NCI-H460 (cell line): ENCODE measurements around the gene EDC4. TPM values are rescaled to one million over a fixed set of nuclear protein-coding genes. Genes with fewer than 3 reads are reported as not detected.
"Not testable (repeated sequence)": the region's sequence is repeated elsewhere in the genome, so short reads cannot be mapped to it uniquely, and the experiment has no call there.

Source experiments
- DNase-seq: peaks from one replicate; pipeline ENCODE4 v3.0.0-alpha.2; 2016; ENCODE audit warnings: low read depth; ENCODE audit errors: extremely low read depth
- total RNA-seq: library from RNA; depleted of rRNA; stranded (reverse); fragments of >200 nt; shearing (Covaris generic); gene quantifications from 2 replicates; pipeline ENCODE4 v1.2.3, GENCODE V29; 2014

The EDC4 gene
- total RNA-seq, 1 experiment from 2014 or later = 52.6 TPM

GRCh38 chr16:67893743-67894399 lies 21.0 kb downstream of the EDC4 start:
- DNase-seq = no peak

DNA sequence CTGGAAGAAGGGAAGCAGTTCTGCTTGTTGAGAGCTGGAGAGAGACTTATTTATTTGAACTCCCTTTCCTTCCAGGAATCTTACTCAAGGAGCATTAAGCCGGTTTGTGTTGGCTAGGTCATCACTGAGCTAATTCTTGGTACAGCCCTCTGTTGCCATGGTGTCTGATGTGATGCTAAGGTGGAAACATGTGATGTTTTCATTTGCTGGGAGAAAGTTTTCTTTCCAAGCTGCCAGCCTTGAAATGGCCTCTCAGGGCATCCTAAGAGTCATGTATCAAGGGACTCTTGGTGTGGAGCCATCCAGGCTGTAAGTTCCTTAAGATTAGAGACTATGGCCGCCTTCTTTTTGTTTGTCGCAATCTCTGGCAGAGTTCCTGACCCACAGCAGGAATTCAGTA lies 24.4 kb downstream of the EDC4 start:
- no peak for DNase-seq

- no peak for DNase-seq
These were observed 28.9 kb downstream of the EDC4 start for GRCh38 chr16:67901734-67902133.

DNA sequence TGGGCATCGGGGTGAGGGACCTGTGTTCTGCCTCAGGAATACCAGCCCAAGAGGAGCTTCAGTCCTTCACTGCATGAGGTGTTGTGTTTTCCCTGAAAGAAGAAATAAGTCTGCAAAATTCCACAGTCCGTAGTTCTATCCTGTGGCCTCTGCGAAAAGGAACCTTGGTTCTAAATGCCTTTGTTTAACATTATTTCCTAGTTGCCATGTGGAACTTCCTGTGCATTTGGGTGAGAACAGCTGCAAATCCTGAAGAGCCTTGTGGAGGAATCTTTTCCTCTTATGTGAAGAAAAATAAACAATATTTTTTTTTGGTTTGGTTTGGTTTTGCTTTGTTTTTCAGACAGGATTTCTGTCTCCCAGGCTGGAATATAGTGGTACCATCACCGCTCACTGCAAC lies 30.0 kb downstream of the EDC4 start:
- DNase-seq = no peak

DNA sequence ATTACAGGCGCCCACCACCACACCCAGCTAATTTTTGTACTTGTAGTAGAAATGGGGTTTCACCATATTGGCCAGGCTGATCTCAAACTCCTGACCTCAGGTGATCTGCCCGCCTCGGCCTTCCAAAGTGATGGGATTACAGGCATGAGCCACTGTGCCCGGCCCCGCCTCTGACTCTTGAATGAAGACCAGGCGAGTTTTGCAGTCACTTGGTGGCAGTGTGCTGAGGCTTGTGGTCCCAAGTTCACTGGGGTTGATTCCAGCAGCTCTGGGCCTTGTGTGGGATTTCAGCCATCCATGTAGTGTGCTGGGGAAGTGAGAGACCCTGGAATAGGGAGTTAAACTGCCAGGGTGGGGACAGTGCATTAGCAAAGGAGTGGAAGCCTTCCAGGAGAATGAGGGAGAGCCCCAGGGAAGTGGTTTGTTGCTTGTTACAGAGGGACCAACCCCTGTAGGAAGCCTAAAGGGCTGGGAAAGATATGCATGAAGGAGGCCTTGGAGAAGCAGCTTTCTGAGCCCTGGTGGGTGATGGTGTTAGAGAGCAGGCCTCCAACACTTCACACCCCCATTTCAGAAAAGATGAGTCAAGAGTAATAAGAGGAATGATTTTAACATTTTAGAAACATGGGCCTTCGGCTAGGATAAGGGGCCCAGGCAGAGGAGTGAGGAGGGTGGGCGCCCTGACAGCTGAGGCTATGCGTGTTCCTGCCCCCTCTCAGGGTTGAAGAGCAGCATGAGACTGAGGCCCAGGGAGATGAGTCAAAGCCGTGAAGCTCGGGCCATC lies 34.7 kb downstream of the EDC4 start:
- DNase-seq = no peak

GRCh38 chr16:67909056-67909742 lies 36.3 kb downstream of the EDC4 start:
- no peak for DNase-seq

- DNase-seq = no peak
These were observed 37.3 kb downstream of the EDC4 start for GRCh38 chr16:67910158-67910557.

DNA sequence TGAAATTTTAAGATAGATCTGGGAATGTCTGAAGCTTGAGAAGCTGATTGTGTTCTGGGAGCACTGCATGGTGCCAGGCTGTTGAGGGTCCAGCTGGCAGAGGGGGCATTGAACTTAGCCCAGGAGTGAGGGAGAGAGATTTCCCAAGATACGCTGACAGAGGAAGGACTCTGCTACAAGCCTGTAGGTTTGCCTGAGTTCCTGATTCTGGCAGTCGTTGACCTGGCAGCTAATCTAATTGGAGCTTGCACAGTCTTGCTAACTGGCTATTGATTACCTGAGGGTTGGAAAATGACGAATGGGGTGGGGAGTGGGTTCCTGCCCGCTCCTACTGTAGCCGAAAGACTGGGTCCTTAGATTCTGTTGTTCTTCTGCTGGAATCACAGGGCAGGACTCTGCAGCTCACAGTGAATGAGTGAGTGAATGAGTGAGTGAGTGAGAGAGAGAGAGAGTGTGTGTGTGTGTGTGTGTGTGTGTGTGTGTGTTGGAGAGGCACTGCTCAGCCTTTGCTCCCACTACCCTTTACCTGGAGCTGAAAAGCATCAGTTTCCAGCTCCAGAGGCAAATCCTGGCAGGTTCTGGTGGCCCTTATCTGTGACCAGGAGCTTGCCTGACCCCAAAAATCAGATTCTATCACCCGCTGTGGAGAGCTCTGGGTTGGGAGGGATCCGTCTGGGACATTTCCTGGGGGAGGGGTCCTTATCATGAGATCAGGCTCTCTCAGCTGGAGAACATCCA lies 42.1 kb downstream of the EDC4 start:
- DNase-seq = no peak

- not testable (repeated sequence) for DNase-seq
These were observed 42.6 kb downstream of the EDC4 start for GRCh38 chr16:67915496-67915769.

DNA sequence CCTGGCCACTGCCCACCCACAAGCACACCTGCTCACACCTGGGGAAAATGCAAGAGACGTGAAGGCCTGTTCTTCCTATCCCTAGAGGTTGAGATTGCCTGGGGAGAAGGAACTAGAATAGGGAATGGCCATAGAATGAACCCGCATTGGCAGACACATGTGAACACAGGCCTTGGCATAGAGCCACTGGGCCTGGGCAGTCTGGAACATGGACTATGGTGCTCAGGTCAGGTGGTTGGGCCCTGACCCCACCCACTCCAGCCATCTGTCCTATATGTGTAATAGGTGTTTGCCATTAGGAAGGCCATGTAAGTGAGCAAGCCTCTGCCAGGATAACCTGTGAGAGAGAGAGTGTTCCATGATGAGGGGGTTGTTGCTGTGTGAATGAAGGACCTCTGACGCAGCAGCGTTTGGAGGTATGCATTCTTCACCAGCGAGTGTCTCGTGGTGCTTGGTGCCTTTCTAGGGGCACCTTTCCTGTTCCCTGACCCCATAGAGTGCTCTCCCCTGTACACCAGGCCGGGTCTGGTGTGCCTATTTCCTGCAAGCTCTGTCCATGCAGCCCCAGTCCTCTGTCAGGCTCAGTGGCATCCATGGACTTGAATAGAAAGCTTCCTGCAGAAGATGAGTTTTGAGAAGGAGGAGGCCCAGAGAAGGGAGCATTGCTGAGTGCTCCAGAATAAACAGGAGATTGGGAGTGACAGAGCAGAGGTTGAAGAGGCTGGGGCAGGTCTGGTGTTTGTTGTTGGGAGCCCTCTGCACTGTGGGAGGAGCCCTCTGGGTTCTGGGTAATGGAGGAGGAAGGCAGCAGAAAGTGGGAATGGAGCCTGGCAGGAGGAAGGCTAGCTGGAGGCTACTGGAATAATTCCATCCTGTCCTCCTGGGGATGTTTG lies 43.2 kb downstream of the EDC4 start:
- DNase-seq = no peak

- DNase-seq = no peak
These were observed 44.4 kb downstream of the EDC4 start for GRCh38 chr16:67917140-67917851.

- peak; percentile 61 for DNase-seq
These were observed 45.0 kb downstream of the EDC4 start for GRCh38 chr16:67917852-67918236.

DNA sequence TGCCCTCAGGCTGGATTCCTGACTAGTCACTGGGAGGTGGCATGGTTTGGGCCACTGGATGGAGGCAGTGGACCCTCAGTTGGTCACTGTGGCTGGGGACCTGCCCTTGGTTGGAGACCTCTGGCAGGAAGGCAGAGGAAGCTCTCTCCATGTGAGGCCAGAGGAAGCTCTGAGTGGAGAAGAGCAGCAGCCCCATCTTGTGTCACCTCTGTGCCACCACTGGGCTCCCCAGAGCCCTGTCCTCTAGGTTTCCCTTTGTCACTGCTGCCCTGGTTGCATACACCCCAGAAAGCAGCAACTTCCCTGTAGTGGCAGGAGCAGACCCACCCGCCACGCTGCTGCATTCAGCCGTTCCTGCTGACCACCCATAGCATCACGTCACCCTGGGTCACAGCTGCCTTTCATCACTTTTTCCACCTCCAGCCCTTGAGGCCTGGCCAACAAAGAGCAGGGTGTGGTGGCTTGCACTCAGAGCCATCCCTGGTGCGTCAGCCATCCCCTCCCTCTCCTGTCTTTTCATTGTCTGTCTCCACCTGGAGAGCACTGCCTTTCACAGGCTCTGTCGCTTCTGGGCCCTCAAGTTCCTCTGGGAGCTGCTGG lies 46.9 kb downstream of the EDC4 start:
- no peak for DNase-seq

- DNase-seq = no peak
These were observed 49.4 kb downstream of the EDC4 start for GRCh38 chr16:67922221-67922620.

GRCh38 chr16:67922740-67923139 lies 49.9 kb downstream of the EDC4 start:
- no peak for DNase-seq

- DNase-seq = no peak
These were observed 50.7 kb downstream of the EDC4 start for GRCh38 chr16:67923414-67924116.

DNA sequence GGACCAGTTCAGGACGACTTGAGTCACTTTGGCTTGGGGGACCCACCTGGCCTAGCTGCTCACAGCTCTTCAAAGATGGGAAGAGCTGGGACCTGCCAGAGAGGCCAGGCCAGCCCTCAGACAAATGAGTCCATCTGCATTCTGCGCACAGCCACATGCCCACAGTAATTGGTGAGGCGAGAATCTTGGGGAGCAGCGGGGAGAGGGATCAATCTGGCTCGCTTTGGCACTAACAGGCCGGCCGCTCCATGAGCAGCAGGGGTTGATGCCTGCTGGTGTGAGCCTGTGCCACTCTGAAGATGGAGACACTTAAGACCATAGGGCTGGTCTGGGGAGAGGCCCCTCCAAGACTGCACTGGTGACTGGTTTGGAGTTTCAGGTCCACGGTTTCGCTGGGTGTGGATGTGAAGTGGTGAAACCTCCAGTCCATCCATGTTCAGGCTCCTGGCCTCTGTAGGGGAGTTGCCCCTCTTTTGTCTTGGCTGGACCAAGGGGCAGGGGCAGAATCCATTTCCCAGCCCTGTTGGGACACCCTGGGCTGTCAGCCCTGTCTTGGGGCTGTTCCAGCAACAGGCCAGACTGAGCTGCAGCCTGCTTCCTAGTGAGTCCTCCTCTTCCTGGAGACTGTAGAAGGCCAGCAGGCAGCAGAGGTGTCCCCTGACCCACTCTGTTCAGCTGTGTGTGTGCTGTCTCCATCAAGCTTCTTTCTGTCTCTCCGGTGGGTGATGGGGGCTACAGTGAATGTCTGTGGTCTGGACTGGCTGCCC lies 51.5 kb downstream of the EDC4 start:
- no peak for DNase-seq

GRCh38 chr16:67926181-67926750 lies 53.4 kb downstream of the EDC4 start:
- no peak for DNase-seq
